ENCODE data around the gene CYP46A1.

DNA sequence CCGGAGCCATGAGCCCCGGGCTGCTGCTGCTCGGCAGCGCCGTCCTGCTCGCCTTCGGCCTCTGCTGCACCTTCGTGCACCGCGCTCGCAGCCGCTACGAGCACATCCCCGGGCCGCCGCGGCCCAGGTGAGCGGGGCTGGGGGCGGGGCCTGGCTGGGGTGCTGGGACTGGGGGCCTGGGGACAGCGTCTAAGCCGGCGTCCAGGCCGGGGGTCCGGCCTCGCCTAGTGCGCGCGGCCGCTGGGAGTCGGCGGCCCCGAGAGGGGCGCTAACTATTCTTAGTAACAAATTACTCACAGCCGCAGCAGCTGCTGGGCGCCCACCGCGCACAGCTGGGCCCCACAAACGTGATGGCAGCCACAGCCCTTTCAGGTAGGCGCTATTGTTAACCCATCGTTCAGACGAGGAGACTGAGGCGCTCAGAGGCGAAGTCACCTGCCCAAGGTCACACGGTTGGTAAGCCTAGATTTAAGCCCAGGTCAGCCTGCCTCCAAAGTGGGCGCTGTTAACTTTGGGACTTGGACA, 374 bp downstream of the CYP46A1 start:
- no peak for TF ChIP-seq POLR2A (IDR thresholded peaks at IDR 0.05)
- TF ChIP-seq, protein P1, sequence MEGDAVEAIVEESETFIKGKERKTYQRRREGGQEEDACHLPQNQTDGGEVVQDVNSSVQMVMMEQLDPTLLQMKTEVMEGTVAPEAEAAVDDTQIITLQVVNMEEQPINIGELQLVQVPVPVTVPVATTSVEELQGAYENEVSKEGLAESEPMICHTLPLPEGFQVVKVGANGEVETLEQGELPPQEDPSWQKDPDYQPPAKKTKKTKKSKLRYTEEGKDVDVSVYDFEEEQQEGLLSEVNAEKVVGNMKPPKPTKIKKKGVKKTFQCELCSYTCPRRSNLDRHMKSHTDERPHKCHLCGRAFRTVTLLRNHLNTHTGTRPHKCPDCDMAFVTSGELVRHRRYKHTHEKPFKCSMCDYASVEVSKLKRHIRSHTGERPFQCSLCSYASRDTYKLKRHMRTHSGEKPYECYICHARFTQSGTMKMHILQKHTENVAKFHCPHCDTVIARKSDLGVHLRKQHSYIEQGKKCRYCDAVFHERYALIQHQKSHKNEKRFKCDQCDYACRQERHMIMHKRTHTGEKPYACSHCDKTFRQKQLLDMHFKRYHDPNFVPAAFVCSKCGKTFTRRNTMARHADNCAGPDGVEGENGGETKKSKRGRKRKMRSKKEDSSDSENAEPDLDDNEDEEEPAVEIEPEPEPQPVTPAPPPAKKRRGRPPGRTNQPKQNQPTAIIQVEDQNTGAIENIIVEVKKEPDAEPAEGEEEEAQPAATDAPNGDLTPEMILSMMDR (IDR thresholded peaks at IDR 0.05 in 8 of 11, conservative IDR thresholded peaks at IDR 0.05 in 3 of 11), result no peak
